ENCODE data around the gene SCN1B.

Gene SCN1B

DNA sequence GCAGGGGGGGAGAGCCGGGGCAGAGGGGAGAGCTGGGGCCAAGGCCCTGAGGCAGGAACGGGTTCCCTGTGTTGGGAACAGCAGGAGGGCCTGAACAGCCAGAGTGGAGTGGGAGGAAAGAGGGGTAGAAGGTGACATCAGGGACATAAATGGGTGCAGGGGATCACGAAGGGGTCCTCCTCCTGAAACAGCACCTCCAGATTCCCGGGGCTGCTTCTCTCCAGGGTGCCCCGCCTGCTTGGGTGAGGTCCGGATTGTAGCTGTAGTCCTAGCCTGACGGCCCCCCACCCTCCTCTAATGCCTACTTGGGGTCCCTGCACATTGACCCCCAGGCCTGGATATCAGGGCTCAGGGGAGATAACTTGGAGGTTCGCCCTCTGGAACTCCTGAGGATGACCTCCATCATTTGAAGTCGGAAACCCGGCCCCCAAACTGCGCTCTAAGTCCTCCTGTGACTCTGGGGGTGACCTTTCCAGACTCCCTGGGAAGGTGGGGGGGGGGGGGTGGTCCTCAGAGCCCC is 473 bp upstream of the SCN1B start (continued):
- TF ChIP-seq, protein P1, sequence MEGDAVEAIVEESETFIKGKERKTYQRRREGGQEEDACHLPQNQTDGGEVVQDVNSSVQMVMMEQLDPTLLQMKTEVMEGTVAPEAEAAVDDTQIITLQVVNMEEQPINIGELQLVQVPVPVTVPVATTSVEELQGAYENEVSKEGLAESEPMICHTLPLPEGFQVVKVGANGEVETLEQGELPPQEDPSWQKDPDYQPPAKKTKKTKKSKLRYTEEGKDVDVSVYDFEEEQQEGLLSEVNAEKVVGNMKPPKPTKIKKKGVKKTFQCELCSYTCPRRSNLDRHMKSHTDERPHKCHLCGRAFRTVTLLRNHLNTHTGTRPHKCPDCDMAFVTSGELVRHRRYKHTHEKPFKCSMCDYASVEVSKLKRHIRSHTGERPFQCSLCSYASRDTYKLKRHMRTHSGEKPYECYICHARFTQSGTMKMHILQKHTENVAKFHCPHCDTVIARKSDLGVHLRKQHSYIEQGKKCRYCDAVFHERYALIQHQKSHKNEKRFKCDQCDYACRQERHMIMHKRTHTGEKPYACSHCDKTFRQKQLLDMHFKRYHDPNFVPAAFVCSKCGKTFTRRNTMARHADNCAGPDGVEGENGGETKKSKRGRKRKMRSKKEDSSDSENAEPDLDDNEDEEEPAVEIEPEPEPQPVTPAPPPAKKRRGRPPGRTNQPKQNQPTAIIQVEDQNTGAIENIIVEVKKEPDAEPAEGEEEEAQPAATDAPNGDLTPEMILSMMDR (tag by site-specific recombination; IDR thresholded peaks at IDR 0.05) = no peak
- TF ChIP-seq MEIS1 (CRISPR knock-in tag; IDR thresholded peaks at IDR 0.05; ENCODE audit: borderline replicate concordance) (no peak), ZNF426 (tag by site-specific recombination; IDR thresholded peaks at IDR 0.05) (no peak), PRDM1 (tag by site-specific recombination; IDR thresholded peaks at IDR 0.05) (no peak), ZBTB1 (tag by site-specific recombination; IDR thresholded peaks at IDR 0.05) (no peak), ZNF23 (tag by site-specific recombination; IDR thresholded peaks at IDR 0.05; ENCODE audit: borderline replicate concordance) (no peak), WT1 (tag by site-specific recombination; IDR thresholded peaks at IDR 0.05) (peak; percentile 44; the same call in 1 of the 2 replicates), KLF8 (tag by site-specific recombination; IDR thresholded peaks at IDR 0.05) (0 out of 2 replicates have a peak, but pooled peaks have one; percentile 38), ZNF223 (tag by site-specific recombination; IDR thresholded peaks at IDR 0.05) (no peak), SP3 (tag by site-specific recombination; IDR thresholded peaks at IDR 0.05) (no peak), ZFHX2 (tag by site-specific recombination; conservative IDR thresholded peaks at IDR 0.05) (no peak; the same call in 1 of the 2 replicates), ZNF114 (tag by site-specific recombination; IDR thresholded peaks at IDR 0.05) (no peak), ZNF555 (tag by site-specific recombination; conservative IDR thresholded peaks at IDR 0.05) (no peak), ZNF530 (tag by site-specific recombination; IDR thresholded peaks at IDR 0.05; ENCODE audit: low read depth) (no peak), ZNF341 (tag by site-specific recombination; IDR thresholded peaks at IDR 0.05; ENCODE audit: low read depth) (peak; percentile 89), ZNF529 (tag by site-specific recombination; IDR thresholded peaks at IDR 0.05; ENCODE audit: insufficient replicate concordance) (no peak), ZNF596 (tag by site-specific recombination; IDR thresholded peaks at IDR 0.05) (no peak), ZNF132 (tag by site-specific recombination; IDR thresholded peaks at IDR 0.05; ENCODE audit: borderline replicate concordance) (no peak)
- TF ChIP-seq, protein P2, sequence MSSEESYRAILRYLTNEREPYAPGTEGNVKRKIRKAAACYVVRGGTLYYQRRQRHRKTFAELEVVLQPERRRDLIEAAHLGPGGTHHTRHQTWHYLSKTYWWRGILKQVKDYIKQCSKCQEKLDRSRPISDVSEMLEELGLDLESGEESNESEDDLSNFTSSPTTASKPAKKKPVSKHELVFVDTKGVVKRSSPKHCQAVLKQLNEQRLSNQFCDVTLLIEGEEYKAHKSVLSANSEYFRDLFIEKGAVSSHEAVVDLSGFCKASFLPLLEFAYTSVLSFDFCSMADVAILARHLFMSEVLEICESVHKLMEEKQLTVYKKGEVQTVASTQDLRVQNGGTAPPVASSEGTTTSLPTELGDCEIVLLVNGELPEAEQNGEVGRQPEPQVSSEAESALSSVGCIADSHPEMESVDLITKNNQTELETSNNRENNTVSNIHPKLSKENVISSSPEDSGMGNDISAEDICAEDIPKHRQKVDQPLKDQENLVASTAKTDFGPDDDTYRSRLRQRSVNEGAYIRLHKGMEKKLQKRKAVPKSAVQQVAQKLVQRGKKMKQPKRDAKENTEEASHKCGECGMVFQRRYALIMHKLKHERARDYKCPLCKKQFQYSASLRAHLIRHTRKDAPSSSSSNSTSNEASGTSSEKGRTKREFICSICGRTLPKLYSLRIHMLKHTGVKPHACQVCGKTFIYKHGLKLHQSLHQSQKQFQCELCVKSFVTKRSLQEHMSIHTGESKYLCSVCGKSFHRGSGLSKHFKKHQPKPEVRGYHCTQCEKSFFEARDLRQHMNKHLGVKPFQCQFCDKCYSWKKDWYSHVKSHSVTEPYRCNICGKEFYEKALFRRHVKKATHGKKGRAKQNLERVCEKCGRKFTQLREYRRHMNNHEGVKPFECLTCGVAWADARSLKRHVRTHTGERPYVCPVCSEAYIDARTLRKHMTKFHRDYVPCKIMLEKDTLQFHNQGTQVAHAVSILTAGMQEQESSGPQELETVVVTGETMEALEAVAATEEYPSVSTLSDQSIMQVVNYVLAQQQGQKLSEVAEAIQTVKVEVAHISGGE (tag by site-specific recombination; conservative IDR thresholded peaks at IDR 0.05; ENCODE audit: low read depth) = no peak
- TF ChIP-seq, protein P3, sequence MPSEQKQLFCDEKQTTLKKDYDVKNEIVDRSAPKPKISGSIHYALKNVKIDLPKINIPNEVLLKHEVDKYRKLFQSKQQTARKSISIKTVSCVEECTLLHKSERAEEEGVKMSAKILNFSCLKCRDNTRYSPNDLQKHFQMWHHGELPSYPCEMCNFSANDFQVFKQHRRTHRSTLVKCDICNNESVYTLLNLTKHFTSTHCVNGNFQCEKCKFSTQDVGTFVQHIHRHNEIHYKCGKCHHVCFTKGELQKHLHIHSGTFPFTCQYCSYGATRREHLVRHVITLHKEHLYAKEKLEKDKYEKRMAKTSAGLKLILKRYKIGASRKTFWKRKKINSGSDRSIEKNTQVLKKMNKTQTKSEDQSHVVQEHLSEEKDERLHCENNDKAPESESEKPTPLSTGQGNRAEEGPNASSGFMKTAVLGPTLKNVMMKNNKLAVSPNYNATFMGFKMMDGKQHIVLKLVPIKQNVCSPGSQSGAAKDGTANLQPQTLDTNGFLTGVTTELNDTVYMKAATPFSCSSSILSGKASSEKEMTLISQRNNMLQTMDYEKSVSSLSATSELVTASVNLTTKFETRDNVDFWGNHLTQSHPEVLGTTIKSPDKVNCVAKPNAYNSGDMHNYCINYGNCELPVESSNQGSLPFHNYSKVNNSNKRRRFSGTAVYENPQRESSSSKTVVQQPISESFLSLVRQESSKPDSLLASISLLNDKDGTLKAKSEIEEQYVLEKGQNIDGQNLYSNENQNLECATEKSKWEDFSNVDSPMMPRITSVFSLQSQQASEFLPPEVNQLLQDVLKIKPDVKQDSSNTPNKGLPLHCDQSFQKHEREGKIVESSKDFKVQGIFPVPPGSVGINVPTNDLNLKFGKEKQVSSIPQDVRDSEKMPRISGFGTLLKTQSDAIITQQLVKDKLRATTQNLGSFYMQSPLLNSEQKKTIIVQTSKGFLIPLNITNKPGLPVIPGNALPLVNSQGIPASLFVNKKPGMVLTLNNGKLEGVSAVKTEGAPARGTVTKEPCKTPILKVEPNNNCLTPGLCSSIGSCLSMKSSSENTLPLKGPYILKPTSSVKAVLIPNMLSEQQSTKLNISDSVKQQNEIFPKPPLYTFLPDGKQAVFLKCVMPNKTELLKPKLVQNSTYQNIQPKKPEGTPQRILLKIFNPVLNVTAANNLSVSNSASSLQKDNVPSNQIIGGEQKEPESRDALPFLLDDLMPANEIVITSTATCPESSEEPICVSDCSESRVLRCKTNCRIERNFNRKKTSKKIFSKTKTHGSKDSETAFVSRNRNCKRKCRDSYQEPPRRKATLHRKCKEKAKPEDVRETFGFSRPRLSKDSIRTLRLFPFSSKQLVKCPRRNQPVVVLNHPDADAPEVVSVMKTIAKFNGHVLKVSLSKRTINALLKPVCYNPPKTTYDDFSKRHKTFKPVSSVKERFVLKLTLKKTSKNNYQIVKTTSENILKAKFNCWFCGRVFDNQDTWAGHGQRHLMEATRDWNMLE (tag by site-specific recombination; conservative IDR thresholded peaks at IDR 0.05; ENCODE audit: low read depth) = no peak
- TF ChIP-seq, protein P4, sequence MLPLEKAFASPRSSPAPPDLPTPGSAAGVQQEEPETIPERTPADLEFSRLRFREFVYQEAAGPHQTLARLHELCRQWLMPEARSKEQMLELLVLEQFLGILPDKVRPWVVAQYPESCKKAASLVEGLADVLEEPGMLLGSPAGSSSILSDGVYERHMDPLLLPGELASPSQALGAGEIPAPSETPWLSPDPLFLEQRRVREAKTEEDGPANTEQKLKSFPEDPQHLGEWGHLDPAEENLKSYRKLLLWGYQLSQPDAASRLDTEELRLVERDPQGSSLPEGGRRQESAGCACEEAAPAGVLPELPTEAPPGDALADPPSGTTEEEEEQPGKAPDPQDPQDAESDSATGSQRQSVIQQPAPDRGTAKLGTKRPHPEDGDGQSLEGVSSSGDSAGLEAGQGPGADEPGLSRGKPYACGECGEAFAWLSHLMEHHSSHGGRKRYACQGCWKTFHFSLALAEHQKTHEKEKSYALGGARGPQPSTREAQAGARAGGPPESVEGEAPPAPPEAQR (tag by site-specific recombination; IDR thresholded peaks at IDR 0.05) = peak; percentile 14; the same call in 1 of the 2 replicates
- TF ChIP-seq, protein P5, sequence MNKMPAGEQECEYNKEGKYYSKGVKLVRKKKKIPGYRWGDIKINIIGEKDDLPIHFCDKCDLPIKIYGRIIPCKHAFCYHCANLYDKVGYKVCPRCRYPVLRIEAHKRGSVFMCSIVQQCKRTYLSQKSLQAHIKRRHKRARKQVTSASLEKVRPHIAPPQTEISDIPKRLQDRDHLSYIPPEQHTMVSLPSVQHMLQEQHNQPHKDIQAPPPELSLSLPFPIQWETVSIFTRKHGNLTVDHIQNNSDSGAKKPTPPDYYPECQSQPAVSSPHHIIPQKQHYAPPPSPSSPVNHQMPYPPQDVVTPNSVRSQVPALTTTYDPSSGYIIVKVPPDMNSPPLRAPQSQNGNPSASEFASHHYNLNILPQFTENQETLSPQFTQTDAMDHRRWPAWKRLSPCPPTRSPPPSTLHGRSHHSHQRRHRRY (tag by site-specific recombination; IDR thresholded peaks at IDR 0.05) = no peak
- TF ChIP-seq, protein P6, sequence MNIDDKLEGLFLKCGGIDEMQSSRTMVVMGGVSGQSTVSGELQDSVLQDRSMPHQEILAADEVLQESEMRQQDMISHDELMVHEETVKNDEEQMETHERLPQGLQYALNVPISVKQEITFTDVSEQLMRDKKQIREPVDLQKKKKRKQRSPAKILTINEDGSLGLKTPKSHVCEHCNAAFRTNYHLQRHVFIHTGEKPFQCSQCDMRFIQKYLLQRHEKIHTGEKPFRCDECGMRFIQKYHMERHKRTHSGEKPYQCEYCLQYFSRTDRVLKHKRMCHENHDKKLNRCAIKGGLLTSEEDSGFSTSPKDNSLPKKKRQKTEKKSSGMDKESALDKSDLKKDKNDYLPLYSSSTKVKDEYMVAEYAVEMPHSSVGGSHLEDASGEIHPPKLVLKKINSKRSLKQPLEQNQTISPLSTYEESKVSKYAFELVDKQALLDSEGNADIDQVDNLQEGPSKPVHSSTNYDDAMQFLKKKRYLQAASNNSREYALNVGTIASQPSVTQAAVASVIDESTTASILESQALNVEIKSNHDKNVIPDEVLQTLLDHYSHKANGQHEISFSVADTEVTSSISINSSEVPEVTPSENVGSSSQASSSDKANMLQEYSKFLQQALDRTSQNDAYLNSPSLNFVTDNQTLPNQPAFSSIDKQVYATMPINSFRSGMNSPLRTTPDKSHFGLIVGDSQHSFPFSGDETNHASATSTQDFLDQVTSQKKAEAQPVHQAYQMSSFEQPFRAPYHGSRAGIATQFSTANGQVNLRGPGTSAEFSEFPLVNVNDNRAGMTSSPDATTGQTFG (tag by site-specific recombination; IDR thresholded peaks at IDR 0.05; ENCODE audit: borderline replicate concordance) = no peak

Measured in HEK293 (cell line).